GM19025 (cell line): ENCODE data around the gene PACRG.

Experiments
- ATAC-seq: cut with Tn5 transposase; IDR thresholded peaks from one replicate; pipeline ENCODE4 v1.9.1; 2021; ENCODE audit warnings: mild to moderate bottlenecking, low read depth, moderate library complexity; ENCODE audit not compliant: unreplicated experiment

The PACRG gene

DNA sequence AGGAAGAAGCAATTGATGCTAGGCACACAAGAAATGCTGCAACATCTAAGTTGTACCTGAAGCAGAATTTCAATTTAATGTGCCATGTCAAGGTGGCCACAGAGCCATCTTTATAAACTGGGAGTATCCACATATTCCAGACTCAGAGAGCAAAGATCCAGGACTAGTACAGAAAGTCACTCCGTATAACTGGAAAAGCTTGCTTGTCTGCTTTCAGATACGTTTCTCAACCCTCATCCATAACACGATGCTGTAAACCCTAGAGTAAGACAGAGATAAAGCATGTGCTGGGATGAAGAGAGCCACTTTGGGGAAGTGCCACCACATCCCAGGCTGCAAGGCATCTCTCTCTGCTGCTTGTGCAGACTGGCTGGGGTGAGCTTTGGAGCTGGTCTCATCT is 134.7 kb downstream of the PACRG start:
- ATAC-seq = no peak

DNA sequence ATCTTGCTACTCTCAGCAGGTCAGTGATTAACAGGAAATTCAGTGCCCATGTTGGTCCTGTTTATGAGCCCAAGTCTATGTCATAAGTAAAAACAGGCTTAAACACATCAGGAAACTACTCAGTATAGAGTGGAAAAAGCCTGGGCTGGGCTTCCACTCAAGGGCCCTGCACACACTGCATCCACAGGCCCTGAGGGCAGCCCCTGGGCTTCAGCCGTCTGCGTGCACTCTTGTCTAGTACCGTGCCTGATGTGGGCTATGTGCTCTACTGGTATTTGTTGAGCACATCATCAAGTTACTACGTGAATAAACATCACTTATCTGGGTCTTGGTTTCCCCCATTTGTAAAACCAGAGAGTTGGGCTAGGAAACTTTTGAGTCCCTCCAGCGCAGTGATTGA is 135.2 kb downstream of the PACRG start:
- ATAC-seq = no peak

DNA sequence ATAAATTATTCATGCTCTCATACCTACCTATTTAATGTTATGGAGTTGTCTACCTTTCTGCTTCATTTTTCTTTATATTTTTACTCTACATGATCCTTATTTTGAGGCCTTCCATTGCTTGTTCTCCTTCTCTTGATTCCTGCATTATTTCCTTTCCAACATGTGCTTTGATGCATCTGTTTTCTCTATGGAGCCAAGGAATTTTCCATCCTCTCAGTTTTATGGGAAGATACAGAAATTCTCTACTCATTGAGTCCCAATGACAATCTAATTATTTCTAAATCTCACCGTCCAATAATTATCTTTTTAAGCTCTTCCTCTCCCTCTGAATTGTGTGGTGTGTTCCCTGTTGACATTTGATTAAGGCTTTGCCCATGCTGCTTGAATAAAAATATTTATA is 136.0 kb downstream of the PACRG start:
- ATAC-seq = no peak

DNA sequence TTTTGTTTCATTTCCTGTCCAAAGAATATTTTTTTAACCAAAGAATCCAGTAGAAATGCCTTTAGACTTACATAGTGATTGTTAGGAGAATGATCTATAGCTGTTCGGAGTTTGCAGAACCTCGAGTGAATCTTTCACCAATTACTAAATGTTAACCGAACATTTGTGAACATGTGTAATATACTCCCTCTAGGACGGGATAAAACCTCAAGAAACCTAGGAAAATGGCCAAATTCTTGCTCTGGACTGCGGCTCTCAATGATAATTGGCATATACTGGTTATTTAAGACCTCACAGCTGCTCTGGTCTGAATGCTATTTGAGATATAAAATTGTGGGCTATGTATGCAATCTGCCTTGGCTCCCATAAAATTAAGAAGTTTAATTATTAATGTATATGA is 137.1 kb downstream of the PACRG start:
- ATAC-seq = no peak

DNA sequence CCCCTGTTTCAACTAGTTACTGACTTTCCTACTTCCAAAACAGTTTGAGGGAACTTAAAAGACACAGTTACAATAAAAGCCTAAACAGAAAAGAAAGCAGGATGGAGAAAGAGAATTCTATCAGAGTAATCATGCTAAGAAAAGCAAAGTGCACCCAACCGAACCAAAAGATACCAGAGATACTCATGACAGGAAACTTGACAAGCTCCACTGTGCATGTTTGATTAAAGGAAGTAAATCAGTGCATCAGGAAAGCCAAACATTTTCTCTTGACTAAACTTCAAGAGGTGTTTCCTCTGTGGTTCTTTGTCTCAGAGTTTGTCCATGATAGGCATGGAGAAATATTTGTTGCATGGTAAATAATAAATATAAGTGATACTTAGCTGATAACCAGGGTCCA is 138.9 kb downstream of the PACRG start:
- no peak for ATAC-seq

DNA sequence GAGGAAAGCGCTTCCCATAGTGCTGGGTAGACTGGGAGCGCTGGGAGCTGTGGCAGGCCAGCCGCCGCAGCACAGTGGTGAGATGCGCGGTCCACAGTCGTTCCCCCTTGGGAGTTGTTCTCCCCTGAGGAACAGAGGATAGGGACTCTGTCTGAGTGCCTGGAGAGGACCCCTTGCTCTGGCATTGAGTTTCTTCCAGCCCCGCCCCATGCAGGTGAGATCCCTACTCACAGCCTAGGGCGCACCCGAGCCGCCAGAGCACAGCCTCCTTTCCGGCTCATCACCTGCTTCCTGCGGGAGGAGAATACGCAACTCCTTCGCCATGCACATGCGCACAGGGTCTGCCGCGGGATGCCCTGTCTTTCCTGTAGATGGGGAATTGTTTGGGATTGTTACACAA is 140.6 kb downstream of the PACRG start:
- no peak for ATAC-seq

DNA sequence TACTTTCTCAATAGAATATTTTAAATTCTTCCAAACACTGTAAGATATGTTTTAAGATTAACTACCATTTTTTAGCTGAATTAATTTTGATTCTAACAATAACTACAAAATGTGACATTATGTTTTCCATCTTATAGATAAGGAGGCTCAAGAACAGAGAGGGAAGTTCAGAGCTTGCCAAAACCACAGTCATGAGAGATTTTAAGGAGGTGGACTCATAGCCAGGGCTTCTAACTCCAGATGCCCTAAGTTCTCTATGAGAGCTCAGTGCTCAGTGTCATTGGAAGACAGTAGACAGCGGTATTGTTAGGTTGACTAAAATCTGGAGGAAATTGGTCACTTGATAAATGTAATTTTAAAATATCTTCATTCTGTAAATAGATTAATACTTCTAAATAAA is 144.2 kb downstream of the PACRG start:
- no peak for ATAC-seq

DNA sequence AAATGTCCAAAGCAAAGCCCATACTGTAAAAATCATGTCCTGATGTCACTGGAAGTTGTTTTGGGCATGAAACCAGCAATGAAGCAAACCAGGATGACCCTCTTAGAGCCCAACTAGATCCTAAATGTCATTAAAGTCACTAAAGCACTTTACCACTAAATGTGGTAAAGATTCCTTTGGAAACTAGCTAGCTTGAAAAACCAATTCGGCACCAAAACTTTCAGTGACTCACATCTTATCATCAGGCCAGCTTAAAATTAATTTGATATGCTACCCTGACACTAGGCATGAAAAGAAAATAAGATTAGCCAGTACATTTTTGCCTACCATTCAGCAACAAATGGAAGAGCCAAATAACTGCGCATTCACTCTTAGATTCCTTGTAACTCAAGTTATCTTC is 145.8 kb downstream of the PACRG start:
- ATAC-seq = no peak

DNA sequence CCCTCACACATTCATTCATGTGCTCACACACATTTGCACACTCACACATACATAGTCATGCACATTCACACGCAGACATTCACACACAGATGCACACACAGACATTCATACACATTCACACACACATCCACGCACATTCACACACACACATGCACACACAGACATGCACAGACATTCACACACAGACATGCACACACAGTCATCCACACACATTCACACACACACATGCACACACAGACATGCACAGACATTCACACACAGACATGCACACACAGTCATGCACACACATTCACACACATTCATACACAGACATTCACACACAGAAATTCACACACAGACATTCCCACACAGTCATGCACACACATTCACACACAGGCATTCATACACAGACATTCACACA is 147.3 kb downstream of the PACRG start:
- no peak for ATAC-seq

DNA sequence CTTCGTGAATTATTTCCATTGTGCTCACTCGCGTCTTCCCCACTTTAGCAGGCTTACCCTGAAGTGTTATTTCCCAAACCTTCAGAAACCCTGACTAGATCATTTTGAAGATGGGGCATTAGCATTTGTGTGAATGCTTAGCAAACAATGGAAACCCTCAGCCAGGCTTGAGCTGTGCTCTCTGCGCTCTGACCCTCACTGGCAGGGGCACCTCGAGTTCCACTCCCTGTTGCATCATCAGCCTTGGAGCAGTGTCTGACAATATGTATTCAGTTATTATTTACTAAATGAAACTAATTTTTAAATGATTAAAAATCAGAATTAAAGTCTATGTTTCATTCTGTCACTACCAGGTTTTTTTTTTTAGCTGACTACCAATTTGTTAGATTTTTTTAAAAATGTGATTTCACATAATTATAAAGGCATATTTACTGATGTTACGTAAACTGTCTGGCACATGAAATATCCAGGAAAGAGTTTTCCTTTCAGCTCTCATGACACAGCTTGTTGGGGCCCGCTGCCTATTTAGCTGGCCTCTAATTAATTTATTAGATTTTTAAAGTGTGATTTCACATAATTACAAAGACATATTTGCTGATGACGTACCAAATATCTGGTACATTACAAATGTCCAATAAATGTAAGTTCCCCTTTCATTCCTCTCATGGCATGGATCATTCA is 155.2 kb downstream of the PACRG start:
- no peak for ATAC-seq

DNA sequence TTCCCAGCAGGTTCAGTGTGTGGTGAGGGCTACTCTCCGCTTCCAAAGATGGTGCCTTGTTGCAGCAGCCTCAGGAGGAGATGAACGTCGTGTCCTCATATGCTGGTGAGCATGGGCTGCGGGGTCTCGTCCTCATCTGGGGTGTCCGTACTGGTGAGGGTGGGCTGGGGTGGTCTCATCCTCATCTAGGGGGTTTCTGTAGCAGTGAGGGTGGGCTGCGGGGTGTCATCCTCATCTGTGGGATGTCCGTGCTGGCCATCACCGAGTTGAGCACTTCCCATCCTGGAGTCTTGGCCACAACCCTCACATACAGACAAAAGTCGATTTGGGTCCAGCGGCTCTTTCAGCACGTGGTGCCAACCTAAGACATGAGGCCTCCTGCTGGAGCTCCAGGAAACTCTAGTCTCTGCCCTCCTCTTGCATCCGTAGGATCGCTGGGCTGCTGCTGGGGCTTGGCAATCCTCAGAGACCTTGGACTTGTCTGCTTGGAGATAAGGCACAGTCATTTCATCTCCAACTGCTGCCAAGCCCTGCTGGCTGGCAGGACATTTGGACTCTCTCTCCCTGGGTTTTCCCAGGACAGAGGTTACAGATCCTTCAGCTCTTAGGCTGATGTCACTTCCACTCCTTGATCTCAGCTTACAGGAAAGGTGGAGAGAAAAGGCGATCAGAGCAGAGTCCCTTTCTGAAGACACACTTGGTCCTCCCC is 160.4 kb downstream of the PACRG start:
- ATAC-seq = no peak

DNA sequence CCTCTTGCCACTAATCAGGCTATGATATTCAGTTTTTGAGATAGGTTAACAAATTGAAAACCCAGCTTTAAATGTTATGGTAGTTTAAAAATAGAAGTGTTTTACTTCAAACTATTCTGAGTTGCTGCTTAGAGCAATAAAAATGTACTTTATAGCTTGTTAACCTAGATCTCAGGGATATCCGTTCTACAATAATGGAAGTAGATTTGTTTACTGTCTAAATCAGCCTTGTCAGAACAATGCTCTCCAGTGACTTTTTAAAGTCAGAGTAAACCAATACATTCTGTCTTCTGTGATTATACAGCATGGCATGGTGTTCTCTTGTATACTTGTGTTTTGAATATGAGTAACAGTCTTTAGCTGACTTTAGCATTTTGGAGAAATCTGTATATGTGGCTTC is 161.5 kb downstream of the PACRG start:
- ATAC-seq = no peak

DNA sequence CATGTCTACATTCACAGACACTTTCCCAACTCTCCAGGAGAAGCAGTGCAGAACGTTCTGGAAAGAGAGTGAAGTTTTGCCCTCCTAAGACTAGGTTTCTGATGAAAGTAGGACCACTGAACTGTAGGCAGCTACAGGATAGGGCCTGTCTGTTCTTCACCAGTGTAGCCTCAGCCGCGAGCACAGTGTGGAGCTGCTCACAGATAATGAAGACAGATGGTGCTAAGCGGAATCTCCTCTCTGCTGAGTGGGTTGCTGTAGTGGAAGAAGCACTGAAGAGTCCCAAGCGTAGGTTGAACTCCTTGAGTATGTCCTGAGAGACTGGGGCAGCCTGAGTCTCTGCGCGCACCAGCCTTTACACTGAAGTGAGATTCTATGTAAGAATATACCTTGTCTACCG is 170.2 kb downstream of the PACRG start:
- no peak for ATAC-seq

DNA sequence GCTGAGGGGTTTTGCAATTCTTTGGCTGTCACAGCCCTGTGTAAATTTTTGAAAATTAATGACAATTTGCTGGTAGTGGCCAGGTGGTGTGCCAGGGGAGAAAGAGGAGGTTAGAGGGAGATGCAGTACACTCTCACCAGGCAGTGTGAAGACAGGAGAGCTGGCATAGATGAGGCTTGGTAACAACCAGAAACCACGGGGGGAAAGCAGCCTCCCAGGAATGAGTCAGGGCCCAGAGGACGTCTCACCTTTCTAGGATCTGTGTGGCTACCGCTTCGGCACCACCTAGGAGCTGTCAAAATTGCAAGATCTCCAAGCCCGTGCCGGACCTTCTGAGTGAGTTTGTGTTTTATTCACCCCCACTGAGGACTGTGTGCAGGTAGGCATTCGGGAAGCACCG is 171.4 kb downstream of the PACRG start:
- no peak for ATAC-seq

DNA sequence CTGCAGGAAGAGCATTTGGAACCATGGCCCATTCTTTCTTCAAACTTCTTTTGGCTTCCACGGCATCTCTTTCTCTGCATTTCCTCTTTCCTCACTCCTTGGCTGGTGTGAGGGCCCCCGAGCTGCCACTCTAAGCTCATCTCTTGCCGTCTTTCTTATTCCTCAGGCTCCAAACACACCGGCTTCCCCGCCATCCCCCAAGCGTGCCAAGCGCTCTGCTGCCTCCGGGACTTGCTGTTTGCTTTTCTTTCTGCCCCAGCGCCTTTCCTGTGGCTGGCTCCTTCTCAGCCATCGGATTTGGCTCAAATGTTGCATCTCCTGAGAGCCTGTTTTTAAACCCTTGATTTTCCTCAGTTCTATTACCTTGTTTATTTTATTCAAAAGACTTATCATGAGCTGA is 172.7 kb downstream of the PACRG start:
- ATAC-seq = no peak

DNA sequence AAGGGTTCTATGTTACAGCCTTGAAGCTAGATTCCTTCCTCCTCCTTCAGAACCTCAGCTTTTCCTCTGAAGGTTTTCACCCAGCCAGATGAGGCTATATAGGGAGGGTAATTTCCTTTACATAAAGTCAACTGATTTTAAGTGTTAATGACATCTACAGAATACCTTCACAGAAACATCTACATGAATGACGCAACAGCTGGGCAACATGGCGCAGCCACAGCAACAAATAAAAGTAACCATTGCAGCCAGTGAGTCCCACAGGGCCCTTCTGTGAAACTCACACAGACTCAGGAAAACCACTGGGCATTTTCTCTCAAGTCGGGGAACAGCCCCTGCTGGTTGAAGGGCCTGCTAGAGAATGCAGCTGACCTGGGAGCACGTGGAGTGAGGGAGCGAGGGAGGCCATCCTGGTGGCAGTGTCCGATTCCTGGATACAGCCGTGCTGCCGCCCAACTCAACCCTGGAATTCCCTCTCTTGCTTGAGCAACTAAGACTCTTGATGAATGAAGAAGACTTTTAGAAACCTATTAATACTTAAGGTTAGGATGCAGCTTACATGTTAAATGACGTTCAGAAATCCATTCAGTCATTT is 176.4 kb downstream of the PACRG start:
- ATAC-seq = no peak

DNA sequence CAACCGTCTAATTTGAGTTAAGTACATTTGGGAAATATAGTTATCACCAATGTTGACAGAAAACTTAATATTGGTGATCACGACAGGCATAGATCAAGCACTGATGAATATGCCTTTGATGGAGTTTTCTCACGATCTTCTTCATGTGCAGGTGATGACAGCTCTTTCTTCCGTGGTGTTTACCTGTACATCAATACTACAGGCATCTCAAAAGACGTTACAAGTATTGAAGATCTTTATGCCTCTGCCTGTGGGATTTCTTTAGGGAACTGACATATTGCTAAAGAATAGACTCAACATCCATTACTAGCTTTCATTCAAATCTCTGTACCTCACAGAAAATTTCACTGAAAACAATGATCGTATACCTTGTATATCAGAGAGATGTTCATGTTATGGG is 178.7 kb downstream of the PACRG start:
- no peak for ATAC-seq

DNA sequence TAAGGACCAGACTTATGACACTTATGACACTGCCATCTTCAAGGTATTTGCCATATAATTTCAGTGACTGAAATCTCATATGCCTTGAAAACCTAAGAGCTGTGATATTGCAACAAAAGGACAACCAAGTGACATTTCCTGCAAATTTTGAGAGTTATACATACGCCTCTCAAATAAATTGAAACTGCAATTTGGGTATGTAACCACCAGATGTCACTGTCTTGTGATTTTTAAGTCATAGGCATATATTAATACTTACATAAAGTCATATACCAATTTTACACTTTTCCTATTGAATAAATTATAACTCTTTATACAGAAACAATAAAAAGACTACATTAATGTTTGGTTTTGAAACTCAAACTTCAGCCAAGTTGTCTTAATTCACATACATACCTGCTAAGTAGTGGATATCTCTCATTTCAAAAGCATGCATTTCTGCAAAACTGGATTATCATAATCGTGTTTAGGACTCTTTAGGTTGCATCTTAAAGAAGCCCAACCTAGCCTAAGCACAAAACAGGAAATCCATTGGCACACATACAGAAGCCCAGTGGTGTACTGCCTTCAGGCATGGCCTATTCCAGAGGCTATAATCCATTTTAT is 180.2 kb downstream of the PACRG start:
- ATAC-seq = no peak

DNA sequence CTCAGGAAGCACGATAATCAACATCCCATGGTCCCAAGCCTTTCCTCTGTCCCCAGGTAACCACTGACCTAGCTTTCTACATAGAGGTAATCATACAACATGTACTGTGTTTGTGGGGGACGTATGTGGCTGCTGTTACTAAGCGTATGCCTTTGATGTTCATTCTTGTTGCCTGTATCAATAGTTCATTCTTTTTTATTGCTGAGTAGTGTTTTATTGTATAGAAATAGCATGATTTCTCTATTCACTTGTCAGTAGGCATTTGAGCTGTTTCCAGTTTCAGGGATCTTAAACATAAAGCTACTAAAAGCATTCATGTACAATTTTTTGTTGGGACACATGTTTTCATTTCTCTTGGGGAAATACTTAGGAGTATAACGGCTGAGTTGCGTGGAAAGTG is 185.4 kb downstream of the PACRG start:
- ATAC-seq = no peak

DNA sequence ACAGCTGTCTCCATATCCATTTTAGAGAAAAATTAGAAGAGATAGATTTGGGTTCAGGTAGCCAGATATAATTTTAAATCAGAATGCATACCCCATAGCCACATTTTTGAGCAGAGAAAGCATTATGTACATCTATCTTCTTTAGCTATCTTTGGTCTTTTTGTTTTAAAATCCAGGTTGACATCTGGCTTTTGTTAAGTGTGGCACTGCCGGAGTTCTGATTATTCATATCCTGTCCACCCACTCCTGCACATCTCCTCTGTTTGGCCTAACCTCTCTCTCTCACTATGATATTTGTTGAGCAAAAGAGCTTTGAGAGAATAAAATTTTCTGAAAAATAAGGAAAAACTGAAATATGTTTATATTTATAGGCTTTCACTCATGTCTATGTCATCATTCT is 189.7 kb downstream of the PACRG start:
- ATAC-seq = no peak

DNA sequence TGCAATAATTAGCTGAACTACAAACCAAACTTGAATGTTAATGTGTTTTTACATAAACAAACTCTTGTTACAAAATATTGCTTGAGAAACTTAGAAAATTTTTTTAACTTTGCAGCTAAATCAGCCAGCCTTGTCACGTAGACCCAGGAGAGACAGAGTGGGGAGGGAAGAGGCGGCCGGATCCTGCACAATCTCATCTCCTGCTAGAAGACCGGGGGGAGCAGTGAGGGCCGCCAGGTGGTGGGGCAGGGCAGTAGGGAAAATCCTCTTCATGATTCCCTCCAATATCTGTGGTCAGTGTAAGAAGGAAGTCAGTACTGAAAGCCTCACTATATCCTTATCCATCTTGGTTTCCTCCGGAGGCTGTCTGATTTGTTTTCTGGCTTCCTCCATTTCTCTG is 193.3 kb downstream of the PACRG start:
- ATAC-seq = no peak
